GM18951 (cell line): Measurements from ENCODE around the gene ZCCHC8.

Experiments used
- POLR2A ChIP-seq: IDR thresholded peaks from 4 replicates; pipeline ENCODE4 v1.6.1; 2011; ENCODE audit warnings: mild to moderate bottlenecking; ENCODE audit not compliant: insufficient read length, insufficient read depth; ENCODE audit errors: extremely low read depth
- in situ Hi-C: fragments of 300-500 bp; cut with MboI; formaldehyde crosslinking; loops from one replicate; pipeline ENCODE4 v1.12.0; 2022; ENCODE audit warnings: low sequenced_read_pairs, mixed read lengths, inconsistent platforms; ENCODE audit not compliant: unreplicated experiment

Gene ZCCHC8

GRCh38 chr12:122500685-122501488 is at the start of gene ZCCHC8:
TSS of gene ZCCHC8 (minus strand) at chr12:122500932. CDS start at chr12:122500840, 92 bp downstream.
- in situ Hi-C loops, result no loop called here
- peak; percentile 82 for TF ChIP-seq POLR2A

GRCh38 chr12:122547330-122547729 is 46.6 kb upstream of the ZCCHC8 start:
- in situ Hi-C loops, result no loop called here
- TF ChIP-seq POLR2A, result no peak

DNA sequence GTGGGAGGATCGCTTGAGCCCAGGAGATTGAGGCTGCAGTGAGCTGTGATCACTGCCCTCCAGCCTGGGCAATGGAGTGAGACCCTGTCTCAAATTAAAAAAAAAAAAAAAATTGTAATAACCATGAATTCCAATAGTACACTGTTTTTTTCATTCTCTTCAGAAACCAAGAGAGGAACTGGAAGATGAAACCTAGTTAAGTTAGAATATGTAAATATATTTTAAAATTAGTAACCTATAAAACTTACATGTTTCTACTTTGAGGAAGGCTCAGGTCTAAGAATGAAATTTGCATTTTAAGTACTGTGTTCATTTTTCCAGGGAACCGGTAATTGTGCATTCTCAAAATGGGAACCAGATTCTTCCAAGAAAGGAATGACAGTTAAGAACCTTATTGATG is 45.1 kb upstream of the ZCCHC8 start:
- in situ Hi-C loops, result no loop called here
- no peak for TF ChIP-seq POLR2A

DNA sequence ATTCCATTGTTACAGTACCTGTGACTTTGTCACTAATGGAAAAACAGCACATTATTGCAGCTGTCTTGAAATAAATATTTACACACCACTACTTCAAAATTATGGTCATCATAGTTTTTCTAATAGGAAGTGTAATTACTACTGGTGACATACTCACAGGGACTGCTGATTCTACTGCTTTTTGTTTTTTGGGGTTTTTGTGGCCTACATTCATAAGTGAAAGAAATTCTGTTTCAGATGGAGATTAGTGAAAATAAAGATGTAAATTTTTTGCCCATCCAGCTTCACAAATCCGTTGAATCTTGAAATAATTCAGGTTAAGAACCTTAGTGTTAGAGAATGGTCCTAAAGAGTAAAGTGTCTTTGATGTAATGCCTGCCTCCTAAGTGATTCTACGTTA is 43.8 kb upstream of the ZCCHC8 start:
- in situ Hi-C loops, result no loop called here
- no peak for TF ChIP-seq POLR2A

- TF ChIP-seq POLR2A, result no peak
- in situ Hi-C loops, result no loop called here
These were observed 37.8 kb upstream of the ZCCHC8 start for GRCh38 chr12:122538496-122538895.

GRCh38 chr12:122537021-122537420 is 36.3 kb upstream of the ZCCHC8 start:
- in situ Hi-C loops, result no loop called here
- TF ChIP-seq POLR2A, result no peak

GRCh38 chr12:122533856-122534255 is 33.1 kb upstream of the ZCCHC8 start:
- in situ Hi-C loops, result no loop called here
- TF ChIP-seq POLR2A, result no peak

GRCh38 chr12:122528992-122529391 is 28.3 kb upstream of the ZCCHC8 start:
- in situ Hi-C loops, result no loop called here
- no peak for TF ChIP-seq POLR2A

- no peak for TF ChIP-seq POLR2A
- in situ Hi-C loops, result no loop called here
These were observed 27.9 kb upstream of the ZCCHC8 start for GRCh38 chr12:122528582-122528981.

DNA sequence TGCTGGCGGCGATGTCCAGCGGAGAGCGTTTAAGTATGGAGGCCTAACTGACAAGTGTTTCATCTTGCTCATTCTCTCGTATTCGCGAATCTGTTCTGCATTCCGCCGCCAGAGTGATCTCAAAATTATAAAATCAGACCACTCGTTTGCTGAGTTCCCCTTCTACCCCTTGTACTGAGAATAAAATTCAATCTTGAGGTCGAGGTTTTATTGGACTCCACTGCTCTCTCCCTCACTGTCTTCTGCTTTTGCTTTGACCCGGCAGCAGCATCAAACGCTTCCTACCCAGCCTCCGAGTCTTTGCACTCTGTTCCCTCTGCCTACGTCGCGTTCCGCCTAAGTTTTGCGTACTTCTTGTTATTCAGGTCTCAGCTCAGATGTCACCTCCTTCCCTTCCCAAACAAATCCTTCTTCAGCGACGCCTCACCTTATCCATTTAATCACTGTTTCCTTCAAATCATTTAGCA is 26.8 kb upstream of the ZCCHC8 start:
- TF ChIP-seq POLR2A, result no peak
- in situ Hi-C loops, result no loop called here

DNA sequence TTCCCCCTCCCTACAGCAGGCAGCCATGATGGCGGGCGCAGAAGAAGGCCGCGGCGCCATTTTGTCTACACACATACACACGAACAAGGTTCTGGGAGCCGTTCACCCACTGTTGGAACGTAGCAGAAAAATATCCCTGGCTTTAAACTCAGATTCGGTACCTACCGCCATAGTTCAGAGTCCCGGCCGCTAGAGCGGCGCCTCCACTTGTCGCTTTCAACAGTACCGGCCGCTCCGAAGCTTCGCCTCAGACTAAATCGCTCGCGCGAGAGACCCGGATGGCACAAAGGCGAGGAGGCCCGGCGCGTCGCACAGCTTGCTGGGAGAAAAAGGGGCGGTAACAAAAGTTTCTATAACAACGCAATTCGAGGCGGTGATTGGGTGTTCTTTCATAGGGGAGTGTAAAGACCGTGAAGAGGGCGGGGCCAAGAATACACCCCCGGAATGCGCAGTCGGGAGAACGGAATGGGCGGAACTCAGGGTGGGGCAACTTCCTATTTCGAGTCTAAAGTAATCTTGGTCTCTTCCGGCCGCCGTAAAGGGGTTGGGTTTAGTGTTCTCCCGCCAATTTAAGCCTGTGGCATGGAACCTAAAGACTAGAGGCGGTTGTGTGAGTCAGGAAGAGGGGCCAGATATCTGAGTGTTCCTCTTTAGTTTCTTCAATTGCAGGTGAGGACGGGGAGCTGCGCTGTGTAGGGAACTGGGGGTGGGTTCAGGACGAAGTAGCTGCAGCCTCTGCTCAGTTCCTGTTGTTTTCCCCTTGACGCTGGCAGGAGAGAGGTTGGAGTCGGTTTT is 26.1 kb upstream of the ZCCHC8 start, which contains the start of the genes KNTC1 and RSRC2:
KNTC1 (plus strand) TSS at position 567 of the 795 bp plus-strand sequence. CDS start 2,815 bp downstream, outside the sequence.
RSRC2 (minus strand) TSS at position 254 of the 795 bp plus-strand sequence; CDS start at position 171, 83 bp downstream.
- TF ChIP-seq POLR2A, result peak; percentile 98
- in situ Hi-C loops, result no loop called here

DNA sequence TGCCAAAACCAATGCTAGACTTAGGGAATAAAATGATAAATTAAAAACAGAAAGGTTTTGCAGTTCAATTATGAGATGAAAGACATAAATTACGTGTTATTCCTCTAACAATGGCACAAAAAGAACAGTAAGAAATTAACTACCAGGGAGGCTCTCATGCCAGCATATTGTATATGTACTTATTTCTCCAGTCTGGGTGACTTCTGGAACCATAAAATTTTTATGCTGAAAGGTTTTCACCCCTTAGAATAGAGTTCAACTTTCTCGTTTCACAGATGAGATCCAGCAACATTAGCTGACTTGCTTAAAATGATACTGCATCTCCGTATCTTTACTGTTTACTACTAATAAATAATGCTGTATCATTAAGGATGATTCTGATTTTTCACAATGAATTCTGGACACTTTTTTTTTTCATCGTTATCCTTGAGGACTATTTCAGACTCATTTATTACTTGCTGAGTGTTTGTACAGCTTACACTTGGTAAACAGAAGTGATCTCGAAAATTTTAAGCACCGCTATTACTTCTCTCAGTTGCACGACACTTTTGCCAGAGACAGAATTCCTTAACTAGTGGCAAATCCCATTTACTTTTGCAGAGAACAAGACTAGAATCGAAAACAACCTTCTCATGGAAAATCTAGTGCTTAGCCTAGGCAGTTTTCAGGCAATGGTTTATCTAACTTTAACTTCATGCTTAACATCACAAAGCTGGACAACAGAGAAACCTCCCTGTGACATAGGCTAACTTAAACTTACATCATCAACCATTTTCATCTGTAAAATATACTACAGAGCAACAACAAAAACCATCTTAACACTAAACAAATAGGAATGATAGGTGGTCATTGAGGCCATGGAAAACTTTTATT is 23.4 kb upstream of the ZCCHC8 start:
- in situ Hi-C loops, result no loop called here
- no peak for TF ChIP-seq POLR2A
